PC-3 (cell line): ENCODE data around the gene TM4SF5. TPM values are rescaled to one million over a fixed set of nuclear protein-coding genes. Genes with fewer than 3 reads are reported as not detected.

Experiments used
- ATAC-seq: fragments of 200-7000 bp; cut with Tn5 transposase; 2 replicates; pipeline ENCODE4 v1.9.1; 2020; ENCODE audit warnings: mild to moderate bottlenecking, moderate library complexity
- BruUV-seq: library from RNA; stranded (reverse); fragments of 400-500 nt; replicated peaks from 2 replicates; lab custom pipeline; 2021; lab: Mats Ljungman, UMichigan
- CTCF ChIA-PET: fragments of 300-600 bp; sonication (Branson Sonifier 250); formaldehyde crosslinking; loops from one replicate; lab custom pipeline; 2022; ENCODE audit warnings: antibody characterized with exemption; lab: Charles Lee
- POLR2A ChIA-PET: fragments of 300-600 bp; sonication (Branson Sonifier 250); formaldehyde crosslinking; loops from one replicate; lab custom pipeline; 2022; ENCODE audit warnings: antibody characterized with exemption; ENCODE audit not compliant: unreplicated experiment; lab: Charles Lee
- DNase-seq: peaks from one replicate; pipeline ENCODE4 v3.0.0-alpha.2; 2015
- H2AFZ ChIP-seq: fragments of 300-600 bp; sonication (generic); 2 replicates; pipeline ENCODE4 v1.6.0; 2016; ENCODE audit warnings: antibody characterized with exemption, low read length
- H3F3A ChIP-seq: fragments of 300-600 bp; sonication (generic); one replicate; pipeline ENCODE4 v1.6.0; 2017; ENCODE audit warnings: antibody characterized with exemption, low read length, control low read depth, mild to moderate bottlenecking; ENCODE audit not compliant: unreplicated experiment
- H3K27ac ChIP-seq: fragments of 300-600 bp; sonication (generic); 2 replicates; pipeline ENCODE4 v1.5.1; 2016; ENCODE audit warnings: mild to moderate bottlenecking, low read length
- H3K27me3 ChIP-seq: fragments of 300-600 bp; sonication (generic); 2 replicates; pipeline ENCODE4 v1.6.1; 2016; ENCODE audit warnings: low read length, mixed read lengths
- H3K36me3 ChIP-seq: fragments of 300-600 bp; sonication (generic); 2 replicates; pipeline ENCODE4 v1.6.1; 2016; ENCODE audit warnings: low read depth, mixed run types, low read length, mixed read lengths
- H3K4me1 ChIP-seq: fragments of 300-600 bp; sonication (generic); 2 replicates; pipeline ENCODE4 v1.5.1; 2016; ENCODE audit warnings: low read length; ENCODE audit not compliant: insufficient read depth
- H3K4me2 ChIP-seq: fragments of 300-600 bp; sonication (generic); 2 replicates; pipeline ENCODE4 v1.6.0; 2016; ENCODE audit warnings: low read length
- H3K4me3 ChIP-seq: fragments of 300-600 bp; sonication (generic); 2 replicates; pipeline ENCODE4 v1.5.1; 2016; ENCODE audit warnings: mild to moderate bottlenecking, low read length, mixed read lengths
- H3K79me2 ChIP-seq: fragments of 300-600 bp; sonication (generic); 2 replicates; pipeline ENCODE4 v1.6.1; 2017; ENCODE audit warnings: low read length, mixed read lengths
- H3K9ac ChIP-seq: fragments of 300-600 bp; sonication (generic); 2 replicates; pipeline ENCODE4 v1.6.0; 2016; ENCODE audit warnings: mild to moderate bottlenecking, low read length
- H3K9me2 ChIP-seq: fragments of 300-600 bp; sonication (generic); replicated peaks from 2 replicates; pipeline ENCODE4 v1.6.1; 2016; ENCODE audit warnings: mixed run types, low read length, mixed read lengths
- H3K9me3 ChIP-seq: fragments of 300-600 bp; sonication (generic); 2 replicates; pipeline ENCODE4 v1.6.1; 2016; ENCODE audit warnings: low read length, mixed read lengths
- H4K20me1 ChIP-seq: fragments of 300-600 bp; sonication (generic); 2 replicates; pipeline ENCODE4 v1.6.1; 2016; ENCODE audit warnings: low read length, mixed read lengths
- CTCF ChIP-seq: fragments of 300-600 bp; sonication (generic); conservative IDR thresholded peaks from 2 replicates; pipeline ENCODE4 v1.5.1; 2017; ENCODE audit warnings: antibody characterized with exemption, low read depth, mild to moderate bottlenecking, low read length
- EZH2 ChIP-seq: fragments of 300-600 bp; sonication (generic); IDR thresholded peaks from one replicate; pipeline ENCODE4 v1.6.1; 2017; ENCODE audit warnings: antibody characterized with exemption, mild to moderate bottlenecking, low read length; ENCODE audit not compliant: unreplicated experiment
- EZH2phosphoT487 ChIP-seq: fragments of 300-600 bp; sonication (generic); IDR thresholded peaks from 2 replicates; pipeline ENCODE4 v1.6.1; 2018; ENCODE audit warnings: mild to moderate bottlenecking, antibody characterized with exemption, low read length, borderline replicate concordance
- intact Hi-C: fragments of 100-400 bp; cut with micrococcal nuclease; formaldehyde crosslinking; loops from 2 replicates; pipeline ENCODE4 v1.9.0; 2023
- total RNA-seq: library from RNA; depleted of rRNA; stranded (reverse); fragments of >200 nt; gene quantifications from 2 replicates; pipeline ENCODE4 v1.2.3, GENCODE V29; 2014

TM4SF5 gene
- total RNA-seq, 1 experiment from 2014 or later = not detected

- peak overlapping the region; percentile 9; the same call in 1 of the 2 replicates for H3K27ac ChIP-seq
- peaks cover 6% of the 10 kb centered on the region for H3K4me1 ChIP-seq
- H3K4me3 ChIP-seq = peak overlapping the region; percentile 86
- no peaks in the 10 kb centered on the region for H3F3A ChIP-seq
- no peaks in the 10 kb centered on the region for H3K36me3 ChIP-seq
- H2AFZ ChIP-seq = peak overlapping the region; percentile 68
- ATAC-seq (peak; percentile 28), DNase-seq (peak; percentile 43)
- H3K9me3 ChIP-seq = no peaks in the 10 kb centered on the region
- H3K27me3 ChIP-seq = no peaks in the 10 kb centered on the region
- intact Hi-C loops = no loop called here
- H3K9ac ChIP-seq = peak overlapping the region; percentile 74
- TF ChIP-seq EZH2phosphoT487 (no peak), EZH2 (no peak), CTCF (no peak)
- H4K20me1 ChIP-seq = no peaks in the 10 kb centered on the region
- POLR2A ChIA-PET = no interaction called here
- H3K4me2 ChIP-seq = peak overlapping the region; percentile 96
- no peaks in the 10 kb centered on the region for H3K9me2 ChIP-seq
- CTCF ChIA-PET = no interaction called here
- H3K79me2 ChIP-seq = peaks cover 6% of the 10 kb centered on the region; the same call in 1 of the 2 replicates
- TSS peak; percentile 44 for BruUV-seq
Measured at GRCh38 chr17:4738136-4739121, 33.3 kb upstream of the TM4SF5 start.

- H3K9me2 ChIP-seq = no peaks in the 10 kb centered on the region
- POLR2A ChIA-PET = no interaction called here
- peaks cover 6% of the 10 kb centered on the region; the same call in 1 of the 2 replicates for H3K79me2 ChIP-seq
- H3K4me1 ChIP-seq = peaks cover 6% of the 10 kb centered on the region
- ATAC-seq (peak; percentile 63), DNase-seq (peak; percentile 45)
- no peaks in the 10 kb centered on the region for H3K27me3 ChIP-seq
- peak within 1 kb of the TSS; percentile 86 for H3K4me3 ChIP-seq
- H3K4me2 ChIP-seq = peak within 1 kb of the TSS; percentile 96
- H4K20me1 ChIP-seq = no peaks in the 10 kb centered on the region
- H3F3A ChIP-seq = no peaks in the 10 kb centered on the region
- intact Hi-C loops = no loop called here
- CTCF ChIA-PET = no interaction called here
- no TSS peak for BruUV-seq
- H2AFZ ChIP-seq = peak within 1 kb of the TSS; percentile 68
- H3K9me3 ChIP-seq = no peaks in the 10 kb centered on the region
- H3K9ac ChIP-seq = peak within 1 kb of the TSS; percentile 74
- H3K36me3 ChIP-seq = no peaks in the 10 kb centered on the region
- peak within 1 kb of the TSS; percentile 9; the same call in 1 of the 2 replicates for H3K27ac ChIP-seq
- TF ChIP-seq EZH2phosphoT487 = no peak
- TF ChIP-seq EZH2 = no peak
- no peak for TF ChIP-seq CTCF
Measured at GRCh38 chr17:4739122-4740024, 32.3 kb upstream of the TM4SF5 start, which contains the start of the genes CXCL16 and ZMYND15. Gene CXCL16 (minus strand): TSS chr17:4739928. CDS start chr17:4739339, 589 bp downstream. Gene ZMYND15 (plus strand): TSS chr17:4739833. CDS start chr17:4740549, 716 bp downstream.
